Measurements from ENCODE around the gene BCL2L12.

Gene BCL2L12

GRCh38 chr19:49642492-49643035, 23.2 kb upstream of the BCL2L12 start:
- no peak for DNase-seq

DNA sequence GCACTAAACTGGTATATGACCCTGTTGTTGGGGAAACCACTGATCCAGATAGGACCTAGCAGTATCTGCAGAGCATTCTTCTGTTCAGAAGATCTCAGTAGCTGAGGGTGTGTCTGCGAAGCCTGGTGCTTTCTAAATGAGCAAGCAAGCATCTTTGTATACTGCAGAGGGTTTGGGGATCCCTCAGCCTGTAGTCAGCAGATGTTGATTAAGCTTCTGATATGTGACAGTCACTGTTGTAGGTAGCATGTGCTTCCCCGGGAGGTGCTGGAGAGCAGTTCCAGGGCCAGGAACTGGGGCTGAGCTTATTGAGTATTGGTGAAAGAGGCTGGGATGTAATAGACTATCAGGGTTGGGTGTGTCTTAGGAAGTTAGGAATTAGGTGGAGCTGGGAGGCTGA, 22.3 kb upstream of the BCL2L12 start:
- DNase-seq = no peak

DNA sequence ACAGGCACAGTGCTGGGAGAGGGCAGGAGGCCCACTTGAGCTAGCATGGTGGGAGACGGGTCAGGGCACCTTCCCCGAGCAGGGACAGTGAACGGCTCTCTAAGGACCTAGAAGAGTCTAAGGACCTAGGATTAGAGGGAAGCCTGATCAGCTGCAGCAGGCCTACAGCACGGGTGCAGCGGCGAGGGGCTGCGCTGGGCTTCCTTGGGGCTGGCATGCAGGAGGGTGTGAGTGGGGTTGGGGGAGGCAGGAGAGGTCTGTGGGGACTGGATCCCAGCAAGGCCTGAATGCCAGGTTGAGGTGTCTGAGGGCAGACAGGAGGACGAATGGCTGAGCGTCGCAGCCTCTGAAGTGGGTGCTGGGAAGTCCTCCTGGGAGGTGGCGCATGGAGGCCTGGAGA, 20.1 kb upstream of the BCL2L12 start:
- DNase-seq = no peak

DNA sequence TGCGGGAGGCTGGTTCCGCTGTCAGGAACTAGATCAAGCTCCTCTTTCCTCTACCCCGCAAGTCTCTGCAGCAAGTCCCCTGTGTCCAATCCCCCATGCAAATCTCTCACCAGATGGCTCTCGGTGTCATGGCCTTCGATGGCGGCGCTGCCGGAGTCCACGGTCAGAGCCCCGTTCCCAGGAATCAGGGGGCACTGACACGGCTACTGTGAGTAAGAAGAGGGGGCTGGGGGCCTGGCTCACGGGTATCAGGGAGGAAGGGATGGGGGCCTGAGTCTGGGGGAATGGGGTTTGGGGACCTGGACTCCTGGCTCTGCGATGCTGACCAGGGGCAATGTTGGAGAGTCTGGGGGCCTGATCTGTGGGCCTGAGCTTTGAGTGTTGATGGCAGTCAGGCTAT, 19.7 kb upstream of the BCL2L12 start:
- no peak for DNase-seq

DNA sequence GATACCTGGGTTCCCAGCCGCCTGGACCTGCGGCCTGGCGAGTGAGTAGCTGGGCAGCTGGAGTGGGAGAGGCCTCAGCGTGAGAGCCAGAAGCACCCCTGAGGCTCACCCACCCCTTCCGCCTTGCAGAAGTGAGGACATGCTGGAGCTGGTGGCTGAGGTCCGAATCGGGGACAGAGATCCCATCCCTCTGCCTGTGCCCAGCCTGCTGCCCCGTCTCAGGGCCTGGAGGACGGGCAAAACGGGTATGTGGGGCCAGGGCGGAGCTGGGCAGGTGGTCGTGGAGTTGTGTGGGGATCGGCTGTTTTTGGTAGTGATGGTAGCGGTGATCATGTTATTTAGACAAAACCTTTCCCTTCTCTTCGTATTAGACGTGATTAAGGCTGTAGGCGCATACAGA, 19.1 kb upstream of the BCL2L12 start:
- no peak for DNase-seq

DNA sequence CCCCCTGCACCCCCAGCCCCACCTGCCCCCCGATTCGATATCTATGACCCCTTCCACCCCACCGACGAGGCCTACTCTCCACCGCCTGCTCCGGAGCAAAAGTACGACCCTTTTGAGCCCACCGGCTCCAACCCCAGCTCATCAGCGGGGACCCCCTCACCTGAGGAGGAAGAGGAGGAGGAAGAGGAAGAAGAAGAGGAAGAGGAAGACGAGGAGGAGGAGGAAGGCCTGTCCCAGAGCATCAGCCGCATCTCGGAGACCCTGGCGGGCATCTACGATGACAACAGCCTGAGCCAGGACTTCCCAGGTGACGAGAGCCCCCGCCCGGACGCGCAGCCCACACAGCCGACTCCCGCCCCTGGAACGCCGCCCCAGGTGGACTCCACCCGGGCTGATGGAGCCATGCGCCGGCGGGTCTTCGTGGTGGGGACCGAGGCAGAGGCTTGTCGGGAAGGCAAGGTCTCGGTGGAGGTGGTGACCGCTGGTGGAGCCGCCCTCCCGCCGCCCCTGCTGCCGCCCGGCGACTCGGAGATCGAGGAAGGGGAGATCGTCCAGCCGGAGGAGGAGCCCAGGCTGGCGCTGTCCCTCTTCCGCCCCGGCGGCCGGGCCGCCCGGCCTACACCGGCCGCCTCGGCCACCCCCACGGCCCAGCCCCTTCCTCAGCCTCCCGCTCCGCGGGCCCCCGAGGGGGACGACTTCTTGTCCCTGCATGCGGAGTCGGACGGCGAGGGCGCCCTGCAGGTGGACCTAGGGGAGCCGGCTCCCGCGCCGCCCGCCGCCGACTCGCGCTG, 14.5 kb upstream of the BCL2L12 start:
- DNase-seq = no peak

- DNase-seq = no peak
These were observed 13.7 kb upstream of the BCL2L12 start for GRCh38 chr19:49651820-49652550.

DNA sequence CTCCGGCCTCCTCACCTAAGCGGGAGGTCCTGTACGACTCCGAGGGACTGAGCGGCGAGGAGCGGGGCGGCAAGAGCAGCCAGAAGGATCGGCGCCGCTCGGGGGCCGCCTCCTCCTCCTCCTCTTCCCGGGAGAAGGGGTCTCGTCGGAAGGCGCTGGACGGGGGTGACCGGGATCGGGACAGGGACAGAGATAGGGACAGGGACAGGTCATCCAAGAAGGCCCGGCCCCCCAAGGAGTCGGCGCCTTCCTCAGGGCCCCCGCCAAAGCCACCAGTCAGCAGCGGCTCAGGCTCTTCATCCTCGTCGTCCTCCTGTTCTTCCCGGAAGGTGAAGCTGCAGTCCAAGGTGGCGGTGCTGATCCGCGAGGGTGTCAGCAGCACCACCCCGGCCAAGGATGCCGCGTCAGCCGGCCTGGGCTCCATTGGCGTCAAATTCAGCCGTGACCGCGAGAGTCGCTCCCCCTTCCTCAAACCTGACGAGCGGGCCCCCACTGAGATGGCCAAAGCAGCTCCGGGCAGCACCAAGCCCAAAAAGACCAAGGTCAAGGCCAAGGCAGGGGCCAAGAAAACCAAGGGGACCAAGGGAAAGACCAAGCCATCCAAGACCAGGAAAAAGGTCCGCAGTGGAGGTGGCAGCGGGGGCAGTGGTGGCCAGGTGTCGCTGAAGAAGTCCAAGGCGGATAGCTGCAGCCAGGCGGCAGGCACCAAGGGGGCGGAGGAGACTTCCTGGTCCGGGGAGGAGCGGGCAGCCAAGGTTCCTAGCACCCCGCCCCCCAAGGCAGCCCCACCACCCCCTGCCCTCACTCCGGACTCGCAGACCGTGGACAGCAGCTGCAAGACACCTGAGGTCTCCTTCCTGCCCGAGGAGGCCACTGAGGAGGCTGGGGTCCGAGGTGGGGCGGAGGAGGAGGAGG, 12.9 kb upstream of the BCL2L12 start:
- no peak for DNase-seq

GRCh38 chr19:49653466-49653806, 12.3 kb upstream of the BCL2L12 start:
- no peak for DNase-seq

GRCh38 chr19:49654581-49654980, 11.2 kb upstream of the BCL2L12 start:
- DNase-seq = no peak

DNA sequence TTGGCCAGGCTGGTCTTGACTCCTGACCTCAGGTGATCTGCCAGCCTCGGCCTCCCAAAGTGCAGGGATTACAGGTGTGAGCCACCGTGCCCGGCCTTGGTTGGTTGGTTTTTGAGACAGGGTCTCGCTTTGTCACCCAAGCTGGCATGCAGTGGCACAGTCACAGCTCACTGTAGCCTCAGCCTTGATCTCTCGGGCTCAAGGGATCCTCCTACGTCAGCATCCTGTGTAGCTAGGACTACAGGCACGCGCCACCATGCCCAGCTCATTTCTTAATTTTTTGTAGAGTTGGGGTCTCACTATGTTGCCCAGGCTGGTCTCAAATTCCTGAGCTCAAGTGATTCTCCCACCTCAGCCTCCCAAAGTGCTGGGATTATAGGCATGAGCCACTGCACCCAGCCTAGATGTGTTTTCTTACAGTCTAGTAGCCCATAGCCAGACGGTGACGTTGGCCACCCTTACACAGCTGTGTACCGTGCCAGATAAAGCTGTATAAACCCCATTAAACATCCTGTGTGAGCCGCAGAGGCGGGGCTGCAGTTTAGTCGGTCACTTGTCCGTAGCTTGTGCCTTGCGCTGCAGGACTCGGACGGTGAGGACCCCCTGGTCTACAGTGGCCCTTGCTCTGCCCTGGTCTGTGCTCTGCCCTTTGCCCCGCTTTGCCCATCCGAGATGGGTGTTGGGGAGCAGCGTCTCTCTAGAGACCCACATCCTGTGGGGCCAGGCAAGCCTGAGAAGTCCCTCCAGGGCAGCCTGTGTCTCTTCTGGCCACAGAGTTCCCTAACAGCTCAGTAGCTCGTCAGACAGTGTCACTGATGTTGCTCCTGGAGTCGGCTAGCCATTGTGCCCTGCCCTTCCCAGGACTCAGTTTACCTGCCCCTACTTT, 9.9 kb upstream of the BCL2L12 start:
- DNase-seq = no peak

DNA sequence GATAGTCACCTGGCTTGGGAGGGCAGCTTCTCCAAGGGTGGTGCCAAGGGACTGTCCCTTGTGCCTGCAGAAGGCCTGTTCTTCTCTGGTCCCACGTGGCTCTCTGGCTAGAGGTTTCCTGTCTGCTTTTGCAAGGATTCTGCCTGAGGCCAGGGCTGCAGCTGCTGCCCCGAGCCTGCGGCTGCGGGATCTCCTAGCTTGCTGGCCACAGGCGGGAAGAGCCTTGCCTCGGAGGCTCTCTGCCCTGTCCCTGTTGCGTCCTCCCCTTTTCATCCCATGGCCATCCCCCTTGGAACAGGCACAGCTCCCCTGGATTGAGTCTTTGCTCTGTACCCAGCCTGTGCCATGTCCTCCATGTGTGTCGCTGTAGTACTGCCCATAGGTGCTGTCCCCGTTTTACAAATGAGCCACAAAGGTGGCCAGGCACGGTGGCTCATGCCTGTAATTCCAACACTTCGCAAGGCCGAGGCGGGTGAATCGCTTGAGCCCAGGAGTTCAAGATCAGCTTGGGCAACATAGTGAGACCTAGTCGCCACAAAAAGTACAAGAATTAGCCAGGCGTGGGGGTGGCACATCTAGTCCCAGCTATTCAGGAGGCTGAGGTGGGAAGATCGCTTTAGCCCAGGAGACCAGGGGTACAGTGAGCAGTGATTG, 9.2 kb upstream of the BCL2L12 start:
- DNase-seq = no peak

GRCh38 chr19:49657493-49658138, 8.1 kb upstream of the BCL2L12 start:
- no peak for DNase-seq

DNA sequence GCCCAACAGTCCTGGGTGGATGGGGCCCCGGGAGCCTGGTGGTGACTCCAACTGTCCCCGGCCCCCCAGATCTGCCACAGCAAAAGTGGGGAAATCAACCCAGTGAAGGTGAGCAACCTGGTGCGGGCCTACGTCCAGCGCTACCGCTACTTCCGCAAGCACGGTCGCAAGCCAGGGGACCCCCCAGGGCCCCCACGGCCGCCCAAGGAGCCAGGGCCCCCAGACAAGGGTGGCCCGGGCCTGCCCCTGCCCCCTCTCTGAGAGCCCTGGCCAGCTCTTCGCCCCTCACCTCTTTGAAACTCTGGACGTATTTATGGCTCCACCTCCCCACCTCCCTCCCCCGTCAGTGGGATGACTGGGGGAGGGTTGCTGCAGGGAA, 7.6 kb upstream of the BCL2L12 start:
- DNase-seq = no peak

DNA sequence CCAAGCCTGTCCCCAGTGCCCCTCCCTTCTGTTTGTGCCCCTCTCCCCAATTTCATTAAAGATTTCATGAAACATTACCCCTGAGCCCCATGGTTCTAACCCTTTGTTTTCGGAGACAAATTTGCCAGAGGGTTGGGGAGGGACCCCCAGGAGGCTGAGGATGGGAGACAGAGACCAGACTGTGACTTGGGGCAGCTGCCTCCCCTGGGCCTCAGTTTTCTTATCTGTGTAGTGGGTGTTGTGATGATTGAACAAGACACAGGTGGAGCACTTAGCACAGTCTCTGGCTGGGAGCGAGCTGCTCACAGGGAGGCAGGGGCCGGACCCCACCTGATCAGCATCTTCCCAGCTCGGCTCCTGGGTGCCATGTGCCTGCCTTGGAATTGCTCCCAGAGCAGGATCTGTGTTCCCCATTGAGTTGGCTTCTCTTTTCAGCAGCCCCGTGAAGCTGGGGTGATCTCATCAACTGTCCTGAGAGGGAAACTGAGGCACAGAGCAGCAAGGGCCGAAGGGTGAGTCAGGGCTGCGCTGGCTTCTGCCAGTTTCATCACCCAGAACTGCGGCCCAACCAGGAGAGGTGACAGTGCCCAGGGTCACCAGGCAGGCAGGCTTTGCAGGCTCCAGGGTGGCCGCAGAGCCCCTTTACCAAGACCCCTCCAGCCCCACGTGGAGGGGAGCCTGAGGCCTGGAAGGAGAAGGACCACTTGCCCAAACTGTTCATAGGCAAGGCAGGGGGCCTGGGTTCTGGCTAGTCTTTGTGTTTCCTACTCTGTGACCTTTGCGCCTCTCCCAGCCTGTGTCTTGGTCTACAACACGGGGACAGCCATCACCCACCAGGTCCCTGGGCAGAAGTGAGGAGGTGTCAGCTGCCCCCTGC, 6.9 kb upstream of the BCL2L12 start:
- DNase-seq = no peak

GRCh38 chr19:49660338-49660961, 5.3 kb upstream of the BCL2L12 start:
- DNase-seq = no peak

DNA sequence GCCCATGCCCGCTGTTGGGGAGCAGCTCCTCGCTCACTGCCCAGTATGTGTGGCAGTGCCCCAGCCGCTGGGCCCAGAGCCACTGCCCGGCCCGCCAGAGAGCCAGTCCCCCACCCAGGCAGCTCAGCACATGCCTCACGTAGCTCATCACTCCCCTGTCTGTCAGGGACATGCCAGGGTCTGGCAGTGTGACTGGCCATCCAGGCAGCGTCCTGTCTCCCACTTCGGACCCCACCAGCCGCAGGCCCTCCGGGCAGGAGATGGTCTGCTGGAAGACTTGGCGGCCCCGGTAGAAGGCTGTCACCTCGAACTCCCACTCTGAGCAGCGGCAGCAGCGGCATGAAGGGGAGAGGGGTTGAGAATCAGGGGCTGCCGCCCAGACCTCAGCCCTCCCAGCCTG, 3.7 kb upstream of the BCL2L12 start:
- DNase-seq = no peak

DNA sequence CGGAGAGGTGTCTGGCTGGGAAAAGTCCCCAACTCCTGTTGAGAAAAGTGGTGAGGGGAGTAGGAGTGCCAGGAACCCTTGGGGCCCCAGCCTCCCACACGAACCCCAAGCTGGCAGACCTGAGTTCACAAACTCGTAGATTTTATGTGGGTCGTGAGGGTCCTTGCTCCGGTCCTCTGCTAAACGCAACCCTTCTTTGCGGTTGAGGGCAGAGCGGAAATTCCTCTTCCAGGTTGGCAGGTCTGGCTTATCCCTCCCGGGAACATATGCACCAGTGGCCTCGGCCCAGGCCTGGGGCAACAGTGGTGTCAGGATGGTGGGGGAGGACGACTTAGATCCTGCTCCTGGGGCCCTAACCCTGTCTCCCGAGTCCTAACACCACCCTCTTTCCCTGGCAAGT, 2.5 kb upstream of the BCL2L12 start:
- no peak for DNase-seq

GRCh38 chr19:49664171-49665035, 1.3 kb upstream of the BCL2L12 start:
- peak; percentile 72 for DNase-seq
